ENCODE results near the gene ATXN1. TPM values are rescaled to one million over a fixed set of nuclear protein-coding genes. Genes with fewer than 3 reads are reported as not detected.

The ATXN1 gene
- total and polyA plus RNA-seq, 2 experiments from 2014 or later, result 4.8 to 9.1 TPM

GRCh38 chr6:16596616-16597331, 164.5 kb downstream of the ATXN1 start:
- no peaks in the 10 kb centered on the region for H4K20me1 ChIP-seq (replicated peaks; ENCODE audit: insufficient read depth)
- Mint-ChIP-seq H3K27me3 (ENCODE audit: insufficient read depth, low read depth, poor library complexity) (no peaks in the 10 kb centered on the region), H3K9me3 (no peaks in the 10 kb centered on the region; the same call in 2 of the 3 replicates), H3K4me1 (peaks cover 6% of the 10 kb centered on the region), H3K4me3 (no peak overlapping the region), H3K27ac (no peak overlapping the region), H3K36me3 (ENCODE audit: low read depth) (no peaks in the 10 kb centered on the region)
- H3K36me3 ChIP-seq (ENCODE audit: insufficient read depth), result no peaks in the 10 kb centered on the region
- H3K4me3 ChIP-seq, result no peak overlapping the region
- peaks cover 5% of the 10 kb centered on the region; the same call in 1 of the 2 replicates for H3K4me1 ChIP-seq (ENCODE audit: insufficient read depth)
- no peaks in the 10 kb centered on the region for H3K79me2 ChIP-seq (replicated peaks; ENCODE audit: insufficient read depth)
- no peaks in the 10 kb centered on the region for H3F3A ChIP-seq (replicated peaks; ENCODE audit: low read depth)
- no peaks in the 10 kb centered on the region for H3K9me2 ChIP-seq (ENCODE audit: insufficient read depth)
- no peaks in the 10 kb centered on the region for H3K27me3 ChIP-seq (ENCODE audit: insufficient read depth)
- no peak for TF ChIP-seq CTCF (conservative IDR thresholded peaks at IDR 0.05; ENCODE audit: low read depth in 2 of 2)
- no peak for TF ChIP-seq STAT1 (IDR thresholded peaks at IDR 0.05; ENCODE audit: unreplicated experiment)
- TF ChIP-seq EZH2phosphoT487 (IDR thresholded peaks at IDR 0.05; ENCODE audit: unreplicated experiment), result no peak
- no peak overlapping the region for H3K27ac ChIP-seq (ENCODE audit: low read depth)
- no peak overlapping the region for H2AFZ ChIP-seq
- peak; percentile 85 for ATAC-seq
- H3K4me2 ChIP-seq, result no peak overlapping the region
- peak; percentile 18 for DNase-seq (ENCODE audit: low spot score)

GRCh38 chr6:16595514-16596120, 165.6 kb downstream of the ATXN1 start:
- no peak for ATAC-seq
- no peaks in the 10 kb centered on the region for H3K36me3 ChIP-seq (ENCODE audit: insufficient read depth)
- H3K27ac ChIP-seq (ENCODE audit: low read depth), result no peak overlapping the region
- peaks cover 6% of the 10 kb centered on the region for H3K4me1 Mint-ChIP-seq
- no peak overlapping the region for H3K4me2 ChIP-seq
- H3K27me3 ChIP-seq (ENCODE audit: insufficient read depth), result no peaks in the 10 kb centered on the region
- DNase-seq (ENCODE audit: low spot score), result no peak
- no peaks in the 10 kb centered on the region for H3K79me2 ChIP-seq (replicated peaks; ENCODE audit: insufficient read depth)
- H3K4me1 ChIP-seq (ENCODE audit: insufficient read depth), result peaks cover 5% of the 10 kb centered on the region; the same call in 1 of the 2 replicates
- no peak overlapping the region for H3K4me3 Mint-ChIP-seq
- H3K9me2 ChIP-seq (ENCODE audit: insufficient read depth), result no peaks in the 10 kb centered on the region
- H3K36me3 Mint-ChIP-seq (ENCODE audit: low read depth), result no peaks in the 10 kb centered on the region
- H3K4me3 ChIP-seq, result no peak overlapping the region
- H2AFZ ChIP-seq, result no peak overlapping the region
- H3F3A ChIP-seq (replicated peaks; ENCODE audit: low read depth), result no peaks in the 10 kb centered on the region
- no peaks in the 10 kb centered on the region; the same call in 2 of the 3 replicates for H3K9me3 Mint-ChIP-seq
- H4K20me1 ChIP-seq (replicated peaks; ENCODE audit: insufficient read depth), result no peaks in the 10 kb centered on the region
- no peaks in the 10 kb centered on the region for H3K27me3 Mint-ChIP-seq (ENCODE audit: insufficient read depth, low read depth, poor library complexity)
- H3K27ac Mint-ChIP-seq, result no peak overlapping the region
- TF ChIP-seq EZH2phosphoT487 (IDR thresholded peaks at IDR 0.05; ENCODE audit: unreplicated experiment) (no peak), ETS1 (IDR thresholded peaks at IDR 0.05) (no peak), ZNF114 (CRISPR knock-in tag; IDR thresholded peaks at IDR 0.05) (no peak), NANOG (IDR thresholded peaks at IDR 0.05; ENCODE audit: borderline replicate concordance) (no peak), CTCF (conservative IDR thresholded peaks at IDR 0.05; ENCODE audit: low read depth in 2 of 2) (no peak), ZNF331 (CRISPR knock-in tag; IDR thresholded peaks at IDR 0.05; ENCODE audit: low read depth) (no peak), ZNF462 (CRISPR knock-in tag; IDR thresholded peaks at IDR 0.05) (no peak)

All from GM23338 (cell line).